ENCODE results near the gene EIF2B1. TPM values are rescaled to one million over a fixed set of nuclear protein-coding genes. Genes with fewer than 3 reads are reported as not detected.

EIF2B1 gene
- polyA plus RNA-seq, 3 donors: 55.7 to 73.4 (median 69.3) TPM

DNA sequence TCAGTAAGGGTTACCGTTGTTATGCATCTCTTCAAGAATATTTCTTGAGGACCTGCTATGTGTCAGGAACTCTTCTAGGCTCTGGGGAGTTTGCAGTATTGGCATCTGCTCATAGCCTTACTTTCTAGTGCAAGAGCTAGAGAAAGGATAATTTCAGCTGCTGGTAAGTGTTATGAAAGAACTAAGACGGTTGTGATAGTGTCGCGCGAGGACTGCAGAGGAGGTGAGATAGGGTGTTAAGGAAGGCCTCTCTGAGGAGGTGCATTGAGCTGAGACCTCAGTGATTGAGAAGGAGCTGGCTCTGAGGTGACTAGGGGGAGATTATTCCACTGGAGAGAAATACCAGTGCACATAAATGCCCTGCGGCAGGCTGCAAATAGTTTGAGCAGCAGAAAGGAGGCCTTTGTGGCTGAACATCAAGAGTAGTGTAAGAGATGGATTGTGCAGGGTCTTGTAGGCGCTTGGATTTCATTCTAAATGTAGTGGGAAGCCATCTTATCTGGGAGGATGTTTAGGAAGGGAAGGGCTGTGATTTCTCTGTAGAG is 30.8 kb downstream of the EIF2B1 start:
- intact Hi-C loops (cut with micrococcal nuclease): no loop called here
- peaks cover 40 to 55% of the 10 kb centered on the region in 2 donors for H3K36me3 ChIP-seq (replicated peaks in 1 of 2; ENCODE audit: control insufficient read depth in 1 of 2, insufficient read depth in 2 of 2, low read length in 2 of 2)
- no peaks in the 10 kb centered on the region for H3K27me3 ChIP-seq (ENCODE audit: control insufficient read depth in 2 of 2, insufficient read depth in 2 of 2, low read length in 2 of 2)
- 16% methylated on average over 6 of the region's 7 CpGs for WGBS (ENCODE audit: insufficient coverage)
- Mint-ChIP-seq H3K36me3 (peaks cover 37 to 50% of the 10 kb centered on the region in 2 donors), H3K4me1 (peaks cover 16% of the 10 kb centered on the region), H3K27ac (peak overlapping the region in 6 of 7 donors; percentile 77 to 89 (median 87)), H3K4me3 (peak overlapping the region; percentile 96 to 99), H3K27me3 (ENCODE audit: low read depth in 3 of 3) (no peaks in the 10 kb centered on the region), H3K9me3 (no peaks in the 10 kb centered on the region)
- H3K9me3 ChIP-seq (replicated peaks in 1 of 2; ENCODE audit: control insufficient read depth in 1 of 2, insufficient read depth in 1 of 2, low read length in 2 of 2): no peaks in the 10 kb centered on the region
- H3K4me2 ChIP-seq (replicated peaks; ENCODE audit: extremely low read depth, low read length, poor library complexity, severe bottlenecking): peak overlapping the region; percentile 84
- peak overlapping the region; percentile 96 for H2AFZ ChIP-seq (ENCODE audit: insufficient read depth, low read depth, low read length, poor library complexity, severe bottlenecking)
- DNase-seq: no peak
- peaks cover 61% of the 10 kb centered on the region for H3K79me2 ChIP-seq (ENCODE audit: insufficient read depth, low read length)
- H4K20me1 ChIP-seq (ENCODE audit: insufficient read depth, low read length): peaks cover 9% of the 10 kb centered on the region
- peak overlapping the region; percentile 78 to 87 for H3K27ac ChIP-seq (ENCODE audit: low read depth in 1 of 2, low read length in 2 of 2)
- peak overlapping the region; percentile 83 for H3K9ac ChIP-seq (ENCODE audit: insufficient read depth, low read length, poor library complexity, severe bottlenecking)
- H3K4me3 ChIP-seq (replicated peaks in 1 of 3; ENCODE audit: low read depth in 2 of 3, low read length in 3 of 3): peak overlapping the region; percentile 74 to 92 (median 82)
- TF ChIP-seq, protein P1, sequence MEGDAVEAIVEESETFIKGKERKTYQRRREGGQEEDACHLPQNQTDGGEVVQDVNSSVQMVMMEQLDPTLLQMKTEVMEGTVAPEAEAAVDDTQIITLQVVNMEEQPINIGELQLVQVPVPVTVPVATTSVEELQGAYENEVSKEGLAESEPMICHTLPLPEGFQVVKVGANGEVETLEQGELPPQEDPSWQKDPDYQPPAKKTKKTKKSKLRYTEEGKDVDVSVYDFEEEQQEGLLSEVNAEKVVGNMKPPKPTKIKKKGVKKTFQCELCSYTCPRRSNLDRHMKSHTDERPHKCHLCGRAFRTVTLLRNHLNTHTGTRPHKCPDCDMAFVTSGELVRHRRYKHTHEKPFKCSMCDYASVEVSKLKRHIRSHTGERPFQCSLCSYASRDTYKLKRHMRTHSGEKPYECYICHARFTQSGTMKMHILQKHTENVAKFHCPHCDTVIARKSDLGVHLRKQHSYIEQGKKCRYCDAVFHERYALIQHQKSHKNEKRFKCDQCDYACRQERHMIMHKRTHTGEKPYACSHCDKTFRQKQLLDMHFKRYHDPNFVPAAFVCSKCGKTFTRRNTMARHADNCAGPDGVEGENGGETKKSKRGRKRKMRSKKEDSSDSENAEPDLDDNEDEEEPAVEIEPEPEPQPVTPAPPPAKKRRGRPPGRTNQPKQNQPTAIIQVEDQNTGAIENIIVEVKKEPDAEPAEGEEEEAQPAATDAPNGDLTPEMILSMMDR (IDR thresholded peaks at IDR 0.05): no peak
- peaks cover 17 to 19% of the 10 kb centered on the region in 2 donors for H3K4me1 ChIP-seq (ENCODE audit: control insufficient read depth in 1 of 2, insufficient read depth in 2 of 2, low read length in 2 of 2)

DNA sequence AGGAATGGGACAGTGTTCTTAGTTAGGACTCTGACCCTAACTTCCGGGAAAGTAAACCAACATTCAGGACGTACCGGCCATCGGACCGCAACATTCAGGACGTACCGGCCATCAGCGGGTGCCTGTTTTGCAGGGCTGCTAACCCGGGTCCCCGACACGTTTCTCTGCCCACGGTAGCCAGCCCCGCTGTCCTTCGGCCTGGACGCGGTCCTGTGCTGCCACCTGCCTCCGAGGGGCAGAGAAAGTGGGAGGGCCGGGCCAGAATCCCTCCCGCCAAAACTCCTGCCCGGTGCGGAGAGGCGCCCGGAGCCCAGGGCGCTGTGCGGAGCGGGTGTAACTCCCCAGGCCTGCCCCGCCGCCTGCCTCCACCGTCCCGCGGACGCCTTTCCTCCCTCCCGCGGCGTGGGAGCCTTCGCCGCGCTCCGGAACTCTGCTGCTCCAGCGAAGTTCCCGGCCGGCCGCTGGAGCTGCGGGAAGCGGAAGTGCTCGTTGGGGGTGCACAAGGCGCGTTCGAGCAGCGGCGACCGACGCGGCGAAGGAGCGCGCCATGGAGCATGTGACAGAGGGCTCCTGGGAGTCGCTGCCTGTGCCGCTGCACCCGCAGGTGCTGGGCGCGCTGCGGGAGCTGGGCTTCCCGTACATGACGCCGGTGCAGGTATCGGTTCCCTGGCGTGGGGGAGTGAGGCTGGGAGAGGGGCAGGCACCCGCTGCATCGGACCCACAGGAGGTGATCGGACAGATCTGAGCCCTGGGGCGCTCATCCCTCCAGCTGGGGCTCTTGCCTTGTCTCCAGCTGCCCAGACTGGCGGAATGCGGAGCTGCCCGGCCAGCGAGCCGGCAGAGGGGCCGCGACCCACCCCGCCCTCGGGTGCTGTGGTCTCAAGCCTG is 31.6 kb downstream of the EIF2B1 start, which contains the start of gene DDX55:
Gene DDX55, plus strand, starts transcription at position 498 of the 888 bp plus-strand sequence. Its CDS starts 50 bp downstream, at position 548.
- H3K4me1 Mint-ChIP-seq: peaks cover 16% of the 10 kb centered on the region
- intact Hi-C loops (cut with micrococcal nuclease): no loop called here
- WGBS (ENCODE audit: insufficient coverage): under 1% methylated on average over 79 of the region's 81 CpGs
- DNase-seq: peak; percentile 81 to 85 (median 85)
- no peaks in the 10 kb centered on the region for H3K9me3 Mint-ChIP-seq
- Histone ChIP-seq H3K4me2 (replicated peaks; ENCODE audit: extremely low read depth, low read length, poor library complexity, severe bottlenecking) (peak within 1 kb of the TSS; percentile 84), H3K27ac (ENCODE audit: low read depth in 1 of 2, low read length in 2 of 2) (peak within 1 kb of the TSS; percentile 78 to 87), H3K9me3 (replicated peaks in 1 of 2; ENCODE audit: control insufficient read depth in 1 of 2, insufficient read depth in 1 of 2, low read length in 2 of 2) (no peaks in the 10 kb centered on the region), H3K79me2 (ENCODE audit: insufficient read depth, low read length) (peaks cover 60% of the 10 kb centered on the region), H3K4me1 (ENCODE audit: control insufficient read depth in 1 of 2, insufficient read depth in 2 of 2, low read length in 2 of 2) (peaks cover 17 to 19% of the 10 kb centered on the region in 2 donors), H2AFZ (ENCODE audit: insufficient read depth, low read depth, low read length, poor library complexity, severe bottlenecking) (peak within 1 kb of the TSS; percentile 96), H3K4me3 (replicated peaks in 1 of 3; ENCODE audit: low read depth in 2 of 3, low read length in 3 of 3) (peak within 1 kb of the TSS; percentile 74 to 92 (median 82)), H3K9ac (ENCODE audit: insufficient read depth, low read length, poor library complexity, severe bottlenecking) (peak within 1 kb of the TSS; percentile 83), H3K27me3 (ENCODE audit: control insufficient read depth in 2 of 2, insufficient read depth in 2 of 2, low read length in 2 of 2) (no peaks in the 10 kb centered on the region), H4K20me1 (ENCODE audit: insufficient read depth, low read length) (peaks cover 9% of the 10 kb centered on the region), H3K36me3 (replicated peaks in 1 of 2; ENCODE audit: control insufficient read depth in 1 of 2, insufficient read depth in 2 of 2, low read length in 2 of 2) (peaks cover 40 to 55% of the 10 kb centered on the region in 2 donors)
- no peaks in the 10 kb centered on the region for H3K27me3 Mint-ChIP-seq (ENCODE audit: low read depth in 3 of 3)
- peak within 1 kb of the TSS; percentile 89 to 95 (median 93) for H3K27ac Mint-ChIP-seq
- peak within 1 kb of the TSS; percentile 96 to 99 for H3K4me3 Mint-ChIP-seq
- peaks cover 37 to 50% of the 10 kb centered on the region in 2 donors for H3K36me3 Mint-ChIP-seq
- TF ChIP-seq, protein P1 (IDR thresholded peaks at IDR 0.05): peak; percentile 80
